Transverse colon (tissue), 4 donors: ENCODE data around the gene EYS. TPM values are rescaled to one million over a fixed set of nuclear protein-coding genes. Genes with fewer than 3 reads are reported as not detected.

ENCODE experiments used
- DNase-seq: peaks from one replicate; pipeline ENCODE4 v3.0.0-alpha.2; 2019
- H3K27ac ChIP-seq, 4 donors: fragments of 200-600 bp; sonication (generic); 2 replicates each; pipeline ENCODE4 v1.5.1; 2016 to 2018; ENCODE audit warnings: inconsistent platforms in 4 of 4
- H3K27me3 ChIP-seq: fragments of 200-600 bp; sonication (generic); 2 replicates; pipeline ENCODE4 v1.5.1; 2017; ENCODE audit warnings: inconsistent platforms
- H3K36me3 ChIP-seq, 4 donors: fragments of 200-600 bp; sonication (generic); 2 replicates each; pipeline ENCODE4 v1.5.1; 2017 to 2019; ENCODE audit warnings: inconsistent platforms in 4 of 4
- H3K4me1 ChIP-seq, 4 donors: fragments of 200-600 bp; sonication (generic); 2 replicates each; pipeline ENCODE4 v1.5.1; 2017 to 2020; ENCODE audit warnings: inconsistent platforms in 4 of 4
- H3K4me3 ChIP-seq, 4 donors: fragments of 200-600 bp; sonication (generic); 1 replicate in 1 of 4; 2 replicates in 3 of 4; pipeline versions ENCODE4 v1.5.1 to v1.6.1; 2017 to 2019; ENCODE audit warnings: inconsistent platforms in 4 of 4
- H3K9me3 ChIP-seq, 2 donors: fragments of 200-600 bp; sonication (generic); 2 replicates each; pipeline ENCODE4 v1.5.1; 2017 to 2019; ENCODE audit warnings: inconsistent platforms in 2 of 2
- CTCF ChIP-seq, 5 experiments: fragments of 200-600 bp in 3 of 5; fragments of 450-650 bp in 2 of 5; sonication (generic) in 3 of 5; IDR thresholded peaks; 1 replicate in 2 of 5; 2 replicates in 3 of 5; pipeline ENCODE4 v1.5.1; 2016 to 2017; ENCODE audit warnings: antibody characterized with exemption in 5 of 5, inconsistent platforms in 3 of 5, mild to moderate bottlenecking in 2 of 5, moderate library complexity in 1 of 5
- EP300 ChIP-seq: sonication (generic); formaldehyde crosslinking; IDR thresholded peaks from one replicate; pipeline ENCODE4 v1.6.1; 2017; ENCODE audit warnings: antibody characterized with exemption, low read depth
- POLR2A ChIP-seq: fragments of 450-650 bp; IDR thresholded peaks from one replicate; pipeline ENCODE4 v1.6.1; 2016; ENCODE audit warnings: antibody characterized with exemption, mild to moderate bottlenecking, moderate library complexity
- POLR2AphosphoS5 ChIP-seq, 3 donors: sonication (generic); formaldehyde crosslinking; IDR thresholded peaks; one replicate each; pipeline ENCODE4 v1.6.1; 2016; ENCODE audit warnings: antibody characterized with exemption in 3 of 3
- WGBS, 2 donors: methylation state at CpG; one replicate each; pipeline ENCODE4 v1.1.5; 2018; ENCODE audit warnings: low coverage in 1 of 2; 5-methylcytosine and 5-hydroxymethylcytosine counted together
- in situ Hi-C, 4 donors: fragments of 200-750 bp; cut with MboI; loops; one replicate each; pipeline versions ENCODE4 v1.15.0 to v1.15.1; 2017; ENCODE audit warnings: low sequenced_read_pairs in 3 of 4, low pct_ligation_motif_present in 1 of 4, low pct_unique_long_range_greater_than_20kb in 1 of 4
- intact Hi-C: fragments of 100-400 bp; cut with DNase I; formaldehyde crosslinking; loops from one replicate; pipeline ENCODE4 v1.15.1; 2023; ENCODE audit warnings: low total_unique reads
- total RNA-seq, 4 donors: library from RNA; depleted of rRNA; stranded (reverse); fragments of >200 nt; gene quantifications; one replicate each; pipeline ENCODE4 v1.1.0, GENCODE V29; 2016

EYS gene
- total RNA-seq, 4 donors from 2014 or later, result 0.41 TPM; not detected in 3

DNA sequence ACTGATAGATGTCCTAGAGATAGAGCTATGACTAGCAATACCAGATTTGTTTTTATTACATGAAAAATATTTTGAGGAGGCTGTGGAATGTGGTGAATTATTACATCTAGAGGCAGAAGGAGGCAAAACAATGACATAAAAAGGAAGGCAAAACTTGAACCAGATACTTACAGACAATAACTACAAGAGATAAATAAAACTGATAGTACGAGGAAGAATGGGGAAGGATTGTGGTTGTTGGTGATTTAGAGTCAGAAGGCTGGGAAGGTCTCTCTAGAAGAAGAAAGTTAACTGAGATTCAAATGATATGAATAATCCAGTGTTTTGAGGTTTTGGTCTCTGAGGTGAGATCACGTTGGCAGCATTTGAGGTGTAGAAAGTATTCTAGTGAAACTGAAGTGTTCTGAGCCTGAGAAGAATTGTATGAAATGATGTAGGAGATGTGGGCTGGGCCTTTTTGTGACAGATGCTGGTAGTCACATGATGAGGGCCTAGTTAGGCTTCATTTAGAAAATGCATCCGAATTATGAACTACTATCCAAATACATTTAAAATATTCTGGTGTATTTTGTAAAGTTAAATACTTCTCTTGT, 589.1 kb downstream of the EYS start:
- no peak for DNase-seq
- no peak overlapping the region for H3K4me3 ChIP-seq
- intact Hi-C loops (no loop called here), in situ Hi-C loops (no loop called here)
- no peaks in the 10 kb centered on the region for H3K4me1 ChIP-seq
- no peaks in the 10 kb centered on the region for H3K9me3 ChIP-seq
- no peaks in the 10 kb centered on the region for H3K27me3 ChIP-seq
- no peaks in the 10 kb centered on the region for H3K36me3 ChIP-seq
- 67 to 71% methylated on average over 3 of the region's 3 CpGs for WGBS, 2 donors
- TF ChIP-seq POLR2AphosphoS5 (IDR thresholded peaks at IDR 0.05) (no peak), EP300 (no peak), POLR2A (no peak), CTCF (IDR thresholded peaks at IDR 0.05) (no peak)
- H3K27ac ChIP-seq, result no peak overlapping the region

DNA sequence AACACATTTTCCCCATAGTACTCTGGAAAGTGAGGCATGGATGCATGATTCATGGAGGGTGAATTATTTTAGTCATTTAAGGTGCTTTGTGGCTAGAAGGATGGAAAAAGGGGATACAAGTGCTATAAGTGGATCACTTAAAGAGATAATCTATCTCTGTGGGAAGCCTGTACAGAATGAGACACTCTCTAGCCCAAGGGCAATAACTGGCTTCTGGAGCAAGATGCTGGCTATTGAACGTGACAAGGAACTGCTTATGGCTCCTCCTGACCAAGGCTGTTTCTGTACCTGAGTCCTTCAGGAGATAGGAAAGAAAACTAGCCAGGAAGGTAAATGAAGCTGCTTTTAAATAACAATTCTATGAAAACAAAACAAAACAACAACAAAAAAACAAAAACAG, 590.7 kb downstream of the EYS start:
- no peaks in the 10 kb centered on the region for H3K36me3 ChIP-seq
- DNase-seq, result no peak
- H3K9me3 ChIP-seq, result no peaks in the 10 kb centered on the region
- no peak for TF ChIP-seq POLR2A
- TF ChIP-seq POLR2AphosphoS5 (IDR thresholded peaks at IDR 0.05), result no peak
- no peak for TF ChIP-seq EP300
- TF ChIP-seq CTCF (IDR thresholded peaks at IDR 0.05), result no peak
- 0% methylated on average over 1 of the region's 1 CpG; no CpG with 5 or more reads in 1 of the 2 donors for WGBS, 2 donors
- in situ Hi-C loops, result no loop called here
- intact Hi-C loops, result no loop called here
- no peaks in the 10 kb centered on the region for H3K27me3 ChIP-seq
- no peaks in the 10 kb centered on the region for H3K4me1 ChIP-seq
- H3K4me3 ChIP-seq, result no peak overlapping the region
- no peak overlapping the region for H3K27ac ChIP-seq

GRCh38 chr6:65113581-65113980, 593.4 kb downstream of the EYS start:
- Histone ChIP-seq H3K27me3 (no peaks in the 10 kb centered on the region), H3K4me3 (no peak overlapping the region), H3K36me3 (no peaks in the 10 kb centered on the region), H3K4me1 (no peaks in the 10 kb centered on the region), H3K9me3 (no peaks in the 10 kb centered on the region), H3K27ac (no peak overlapping the region)
- in situ Hi-C loops (no loop called here), intact Hi-C loops (no loop called here)
- 38 to 58% methylated on average over 3 of the region's 3 CpGs for WGBS, 2 donors
- TF ChIP-seq EP300 (no peak), CTCF (IDR thresholded peaks at IDR 0.05) (no peak), POLR2AphosphoS5 (IDR thresholded peaks at IDR 0.05) (no peak), POLR2A (no peak)
- no peak for DNase-seq

DNA sequence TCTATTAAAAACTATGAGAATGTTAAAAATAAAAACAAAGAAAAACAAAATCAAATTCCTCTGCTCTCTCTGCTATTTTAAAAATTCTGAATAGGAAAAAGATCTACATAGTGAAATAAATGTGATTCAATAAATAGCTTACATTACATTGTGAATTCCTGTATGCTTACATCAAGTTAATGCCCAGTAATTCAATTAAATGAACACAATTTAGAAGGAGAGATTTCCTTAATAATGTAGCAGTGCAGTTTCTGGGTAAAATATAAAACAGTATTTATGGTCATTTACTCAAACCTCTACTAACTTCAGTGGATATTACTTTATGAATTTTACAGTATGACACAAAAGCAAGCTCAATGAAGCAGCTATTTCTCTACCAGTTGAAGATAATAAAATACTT, 594.6 kb downstream of the EYS start:
- in situ Hi-C loops, result no loop called here
- intact Hi-C loops, result no loop called here

More for the DNA sequence above, 594.6 kb downstream of the EYS start:
- no peak for TF ChIP-seq POLR2AphosphoS5 (IDR thresholded peaks at IDR 0.05)
- no peak for TF ChIP-seq EP300
- no peak for TF ChIP-seq POLR2A
- no peak for TF ChIP-seq CTCF (IDR thresholded peaks at IDR 0.05)
- no peaks in the 10 kb centered on the region for H3K4me1 ChIP-seq
- H3K27me3 ChIP-seq, result no peaks in the 10 kb centered on the region
- H3K36me3 ChIP-seq, result no peaks in the 10 kb centered on the region
- H3K4me3 ChIP-seq, result no peak overlapping the region
- no peaks in the 10 kb centered on the region for H3K9me3 ChIP-seq
- no peak overlapping the region for H3K27ac ChIP-seq
- no peak for DNase-seq
